K562 (cell line): ENCODE data around the gene MACROD2. TPM values are rescaled to one million over a fixed set of nuclear protein-coding genes. Genes with fewer than 3 reads are reported as not detected.

ENCODE experiments used
- ATAC-seq: fragments of 200-7000 bp; cut with Tn5 transposase; 3 replicates; pipeline ENCODE4 v1.9.1; 2020; ENCODE audit warnings: moderate library complexity
- BruUV-seq: library from RNA; stranded (reverse); fragments of 400-500 nt; replicated peaks from 2 replicates; lab custom pipeline; 2021; lab: Mats Ljungman, UMichigan
- CTCF ChIA-PET: fragments of 300-600 bp; formaldehyde crosslinking; extraction: SDS; loops from one replicate; lab custom pipeline; 2021; ENCODE audit warnings: low intra/inter-chr PET ratio; lab: Yijun Ruan, JAX
- POLR2A ChIA-PET: fragments of 300-600, 350-650 bp; sonication (Branson Sonifier 250); formaldehyde crosslinking; extraction: SDS; loops from one replicate; lab custom pipeline; 2021; ENCODE audit warnings: antibody characterized with exemption, inconsistent platforms; lab: Yijun Ruan, JAX
- DNase-seq, 4 experiments: peaks; one replicate each; pipeline versions ENCODE4 v3.0.0 to v3.0.0-alpha.2; 2011 to 2018; ENCODE audit warnings: low spot score in 3 of 4, mixed read lengths in 3 of 4; ENCODE audit errors: extremely low read depth in 1 of 4
- FAIRE-seq: peaks from 2 replicates; lab custom pipeline; 2011; peaks lifted over from hg19 to GRCh38; lab: Jason Lieb, UNC
- H2AFZ ChIP-seq: 2 replicates; pipeline ENCODE4 v1.6.0; 2011; ENCODE audit warnings: low read depth, low read length, control low read depth, inconsistent platforms
- H3K27ac ChIP-seq: fragments of 200-600 bp; 3 replicates; pipeline ENCODE4 v1.8.0; 2011; ENCODE audit warnings: low read depth, mild to moderate bottlenecking, control low read depth, inconsistent platforms, low read length, moderate library complexity, mixed read lengths; ENCODE audit errors: extremely low read depth
- H3K27me3 ChIP-seq, 2 experiments: fragments of 300-600 bp in 1 of 2; 2 replicates in 1 of 2; 3 replicates in 1 of 2; pipeline versions ENCODE4 v1.6.0 to v1.8.0; 2011; ENCODE audit warnings: inconsistent platforms in 2 of 2, low read length in 2 of 2, mild to moderate bottlenecking in 1 of 2, mixed read lengths in 1 of 2, moderate library complexity in 1 of 2; ENCODE audit not compliant: control insufficient read depth in 2 of 2, insufficient read depth in 2 of 2
- H3K36me3 ChIP-seq: fragments of 300-600 bp; 3 replicates; pipeline ENCODE4 v1.8.0; 2011; ENCODE audit warnings: mild to moderate bottlenecking, low read length, inconsistent platforms; ENCODE audit not compliant: control insufficient read depth, insufficient read depth
- H3K4me1 ChIP-seq, 2 experiments: fragments of 200-600 bp in 1 of 2; replicated peaks in 1 of 2; 2 replicates in 1 of 2; 3 replicates in 1 of 2; pipeline versions ENCODE4 v1.5.1 to v1.8.0; 2011; ENCODE audit warnings: inconsistent platforms in 2 of 2, low read length in 2 of 2, mild to moderate bottlenecking in 1 of 2, mixed read lengths in 1 of 2, moderate library complexity in 1 of 2; ENCODE audit not compliant: control insufficient read depth in 2 of 2, insufficient read depth in 2 of 2
- H3K4me2 ChIP-seq: 2 replicates; pipeline ENCODE4 v1.6.1; 2011; ENCODE audit warnings: low read length, control low read depth, inconsistent platforms, mixed read lengths; ENCODE audit not compliant: insufficient read depth
- H3K4me3 ChIP-seq: fragments of 200-600 bp; sonication (generic), shearing (Covaris generic); 2 replicates; pipeline ENCODE4 v1.5.1; 2016; ENCODE audit warnings: control low read depth, inconsistent platforms
- H3K79me2 ChIP-seq: fragments of 200-600 bp; 3 replicates; pipeline ENCODE4 v1.8.0; 2011; ENCODE audit warnings: low read length, inconsistent platforms; ENCODE audit not compliant: control insufficient read depth, insufficient read depth
- H3K9ac ChIP-seq, 2 experiments: 2 replicates each; pipeline versions ENCODE4 v1.6.0 to v1.6.1; 2011; ENCODE audit warnings: low read depth in 2 of 2, low read length in 2 of 2, control low read depth in 1 of 2, inconsistent platforms in 1 of 2, mild to moderate bottlenecking in 1 of 2, mixed read lengths in 1 of 2; ENCODE audit not compliant: insufficient read depth in 1 of 2
- H3K9me1 ChIP-seq: one replicate; pipeline ENCODE4 v1.6.0; 2011; ENCODE audit warnings: inconsistent platforms, mild to moderate bottlenecking, low read length, moderate library complexity; ENCODE audit not compliant: control insufficient read depth, insufficient read depth
- H3K9me3 ChIP-seq: replicated peaks from 2 replicates; pipeline ENCODE4 v1.5.1; 2011; ENCODE audit warnings: low read depth, low read length, inconsistent platforms; ENCODE audit not compliant: control insufficient read depth, insufficient read depth
- H4K20me1 ChIP-seq: replicated peaks from 2 replicates; pipeline ENCODE4 v1.6.1; 2011; ENCODE audit warnings: low read length, inconsistent platforms, mixed read lengths; ENCODE audit not compliant: control insufficient read depth, insufficient read depth
- ARID3A ChIP-seq: IDR thresholded peaks from 2 replicates; pipeline ENCODE4 v1.6.1; 2012; ENCODE audit warnings: low read depth, low read length, improper control_type of control experiment, borderline replicate concordance
- BCOR ChIP-seq: fragments of 450-650 bp; IDR thresholded peaks from 2 replicates; pipeline ENCODE4 v1.6.1; 2016
- BRF1 ChIP-seq: IDR thresholded peaks from 3 replicates; pipeline ENCODE4 v1.6.1; 2011; ENCODE audit warnings: borderline replicate concordance, mild to moderate bottlenecking; ENCODE audit not compliant: insufficient read length; ENCODE audit errors: extremely low read depth
- E2F3 ChIP-seq: fragments of 250-450 bp; sonication (Bioruptor Pico); IDR thresholded peaks from 2 replicates; pipeline ENCODE4 v1.4.0; 2020; ENCODE audit warnings: mild to moderate bottlenecking
- HEY1 ChIP-seq: fragments of 250-450 bp; sonication (Bioruptor Pico); IDR thresholded peaks from 2 replicates; pipeline ENCODE4 v1.5.0; 2020; ENCODE audit warnings: mild to moderate bottlenecking, moderate library complexity, borderline replicate concordance
- HMGXB4 ChIP-seq: sonication (generic); formaldehyde crosslinking; IDR thresholded peaks from 2 replicates; pipeline ENCODE4 v1.8.1; 2023; ENCODE audit warnings: mild to moderate bottlenecking, missing genetic modification reagents
- PHF20 ChIP-seq: fragments of 450-650 bp; IDR thresholded peaks from 2 replicates; pipeline ENCODE4 v1.6.1; 2018; ENCODE audit not compliant: partially characterized antibody
- TOE1 ChIP-seq, 2 experiments: fragments of 450-650 bp in 1 of 2; sonication (generic) in 1 of 2; formaldehyde crosslinking in 1 of 2; IDR thresholded peaks; 2 replicates each; pipeline versions ENCODE4 v1.7.1 to v1.8.0; 2016 to 2022; ENCODE audit warnings: borderline replicate concordance in 2 of 2, mild to moderate bottlenecking in 2 of 2, antibody characterized with exemption in 1 of 2, inconsistent platforms in 1 of 2, low read depth in 1 of 2, missing genetic modification reagents in 1 of 2, moderate library complexity in 1 of 2
- YBX1 ChIP-seq: fragments of 450-650 bp; IDR thresholded peaks from 2 replicates; pipeline ENCODE4 v1.7.1; 2016; ENCODE audit warnings: mild to moderate bottlenecking
- whole genome bisulfite sequencing: fragments of 100-300 bp; shearing (Covaris generic); methylation state at CpG from one replicate; pipeline ENCODE4 v1.1.6; 2016; ENCODE audit warnings: low coverage, mixed read lengths; ENCODE audit not compliant: insufficient coverage; ENCODE audit errors: missing lambda C conversion rate; 5-methylcytosine and 5-hydroxymethylcytosine counted together
- in situ Hi-C: fragments of 300-500 bp; cut with MboI; formaldehyde crosslinking; loops from 4 replicates; pipeline ENCODE4 v1.15.0; 2018; ENCODE audit warnings: inconsistent platforms, mixed read lengths
- intact Hi-C: fragments of 100-400 bp; cut with micrococcal nuclease; formaldehyde crosslinking; loops from 2 replicates; pipeline ENCODE4 v1.14.2; 2022
- polyA plus RNA-seq, 8 experiments: library from polyadenylated mRNA; depleted of rRNA in 4 of 8; stranded (reverse) in 5 of 8; unstranded in 3 of 8; fragments of >200 nt; fragmentation: Nextera tagmentation in 2 of 8; fragmentation: Illumina TruSeq in 1 of 8; extraction: Ambion mirVana in 2 of 8; extraction: Trizol in 1 of 8; gene quantifications; 2 replicates each; pipeline versions ENCODE4 v1.2.1 to v1.2.3, GENCODE V29; 2011 to 2014; ENCODE audit warnings: inconsistent platforms in 1 of 8, missing spikeins in 1 of 8
- total RNA-seq, 7 experiments: library from RNA; depleted of rRNA in 6 of 7; stranded (reverse); fragments of >200 nt in 6 of 7; fragmentation: Illumina TruSeq in 2 of 7; extraction: Trizol in 2 of 7; gene quantifications; 2 replicates each; pipeline versions ENCODE4 v1.2.1 to v1.2.3, GENCODE V29; 2011 to 2021; ENCODE audit warnings: low replicate concordance in 1 of 7
- TF ChIP-seq, protein P1 (sequence below): fragments of 450-650 bp; formaldehyde crosslinking; IDR thresholded peaks from 2 replicates; pipeline ENCODE4 v1.4.0; 2020; ENCODE audit warnings: mild to moderate bottlenecking, moderate library complexity
- TF ChIP-seq, protein P2 (sequence below), 2 experiments: fragments of 450-650 bp in 1 of 2; IDR thresholded peaks; 2 replicates each; pipeline ENCODE4 v1.6.1; 2011 to 2017; ENCODE audit warnings: low read depth in 2 of 2, antibody characterized with exemption in 1 of 2, borderline replicate concordance in 1 of 2, low read length in 1 of 2, mild to moderate bottlenecking in 1 of 2, mixed read lengths in 1 of 2; ENCODE audit not compliant: control insufficient read depth in 1 of 2

Gene MACROD2
- total and polyA plus RNA-seq, 9 of the 15 experiments (the other 6 are each of a cell fraction or from before 2014, with no cell fraction given), result not detected

DNA sequence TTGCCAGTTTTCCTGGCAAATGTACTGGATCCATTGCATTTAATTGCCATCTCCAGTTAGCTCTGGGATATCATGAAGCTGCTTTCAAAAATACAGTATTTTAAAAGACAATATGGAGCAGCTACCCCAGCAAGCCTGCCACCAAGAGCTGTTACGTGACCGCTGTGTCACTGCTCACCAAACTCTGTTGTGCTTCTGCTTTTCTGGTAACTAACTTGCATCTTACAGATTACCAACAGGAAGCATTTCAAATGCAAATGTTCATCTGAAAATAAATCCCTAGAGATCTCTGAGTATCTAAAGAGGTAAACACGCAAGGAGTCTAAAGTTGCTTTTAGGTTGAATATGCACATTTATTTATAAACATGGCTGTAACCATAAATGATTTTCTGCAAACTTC is 1569.7 kb downstream of the MACROD2 start:
- in situ Hi-C loops, result no loop called here
- no peak for FAIRE-seq
- POLR2A ChIA-PET, result no interaction called here

More for the DNA sequence above, 1569.7 kb downstream of the MACROD2 start:
- no peak for DNase-seq
- Histone ChIP-seq H3K27me3 (no peaks in the 10 kb centered on the region), H3K9me1 (no peaks in the 10 kb centered on the region), H3K27ac (no peak overlapping the region), H3K79me2 (no peaks in the 10 kb centered on the region), H2AFZ (no peak overlapping the region), H3K4me2 (no peak overlapping the region), H3K4me1 (no peaks in the 10 kb centered on the region), H3K9me3 (no peaks in the 10 kb centered on the region), H4K20me1 (no peaks in the 10 kb centered on the region), H3K36me3 (no peaks in the 10 kb centered on the region), H3K9ac (no peak overlapping the region), H3K4me3 (no peak overlapping the region)
- TF ChIP-seq, protein P1, sequence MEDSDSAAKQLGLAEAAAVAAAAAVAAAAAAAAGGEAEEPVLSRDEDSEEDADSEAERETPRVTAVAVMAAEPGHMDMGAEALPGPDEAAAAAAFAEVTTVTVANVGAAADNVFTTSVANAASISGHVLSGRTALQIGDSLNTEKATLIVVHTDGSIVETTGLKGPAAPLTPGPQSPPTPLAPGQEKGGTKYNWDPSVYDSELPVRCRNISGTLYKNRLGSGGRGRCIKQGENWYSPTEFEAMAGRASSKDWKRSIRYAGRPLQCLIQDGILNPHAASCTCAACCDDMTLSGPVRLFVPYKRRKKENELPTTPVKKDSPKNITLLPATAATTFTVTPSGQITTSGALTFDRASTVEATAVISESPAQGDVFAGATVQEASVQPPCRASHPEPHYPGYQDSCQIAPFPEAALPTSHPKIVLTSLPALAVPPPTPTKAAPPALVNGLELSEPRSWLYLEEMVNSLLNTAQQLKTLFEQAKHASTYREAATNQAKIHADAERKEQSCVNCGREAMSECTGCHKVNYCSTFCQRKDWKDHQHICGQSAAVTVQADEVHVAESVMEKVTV (CRISPR knock-in tag), result no peak
- TF ChIP-seq HMGXB4 (CRISPR knock-in tag) (no peak), ARID3A (no peak), E2F3 (no peak), HEY1 (no peak), TOE1 (IDR thresholded peaks at IDR 0.05; ENCODE audit: borderline replicate concordance) (no peak), TOE1 (CRISPR knock-in tag; IDR thresholded peaks at IDR 0.05; ENCODE audit: borderline replicate concordance, low read depth) (no peak), PHF20 (no peak), YBX1 (no peak), BCOR (no peak), BRF1 (no peak)
- TF ChIP-seq, protein P2, sequence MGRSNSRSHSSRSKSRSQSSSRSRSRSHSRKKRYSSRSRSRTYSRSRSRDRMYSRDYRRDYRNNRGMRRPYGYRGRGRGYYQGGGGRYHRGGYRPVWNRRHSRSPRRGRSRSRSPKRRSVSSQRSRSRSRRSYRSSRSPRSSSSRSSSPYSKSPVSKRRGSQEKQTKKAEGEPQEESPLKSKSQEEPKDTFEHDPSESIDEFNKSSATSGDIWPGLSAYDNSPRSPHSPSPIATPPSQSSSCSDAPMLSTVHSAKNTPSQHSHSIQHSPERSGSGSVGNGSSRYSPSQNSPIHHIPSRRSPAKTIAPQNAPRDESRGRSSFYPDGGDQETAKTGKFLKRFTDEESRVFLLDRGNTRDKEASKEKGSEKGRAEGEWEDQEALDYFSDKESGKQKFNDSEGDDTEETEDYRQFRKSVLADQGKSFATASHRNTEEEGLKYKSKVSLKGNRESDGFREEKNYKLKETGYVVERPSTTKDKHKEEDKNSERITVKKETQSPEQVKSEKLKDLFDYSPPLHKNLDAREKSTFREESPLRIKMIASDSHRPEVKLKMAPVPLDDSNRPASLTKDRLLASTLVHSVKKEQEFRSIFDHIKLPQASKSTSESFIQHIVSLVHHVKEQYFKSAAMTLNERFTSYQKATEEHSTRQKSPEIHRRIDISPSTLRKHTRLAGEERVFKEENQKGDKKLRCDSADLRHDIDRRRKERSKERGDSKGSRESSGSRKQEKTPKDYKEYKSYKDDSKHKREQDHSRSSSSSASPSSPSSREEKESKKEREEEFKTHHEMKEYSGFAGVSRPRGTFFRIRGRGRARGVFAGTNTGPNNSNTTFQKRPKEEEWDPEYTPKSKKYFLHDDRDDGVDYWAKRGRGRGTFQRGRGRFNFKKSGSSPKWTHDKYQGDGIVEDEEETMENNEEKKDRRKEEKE (IDR thresholded peaks at IDR 0.05; ENCODE audit: borderline replicate concordance in 1 of 2, control insufficient read depth in 1 of 2, low read depth in 2 of 2, low read length in 1 of 2), result no peak
- intact Hi-C loops, result no loop called here
- no peak for ATAC-seq
- CTCF ChIA-PET, result no interaction called here
- WGBS, result 0% methylated on average over 3 of the region's 3 CpGs
- no TSS peak for BruUV-seq
